Testis (tissue), 2 donors: ENCODE measurements around the gene CRIP3.

ENCODE experiments used
- POLR2A ChIP-seq: fragments of 450-650 bp; IDR thresholded peaks from one replicate; pipeline ENCODE4 v1.6.1; 2017; ENCODE audit warnings: antibody characterized with exemption, mild to moderate bottlenecking, moderate library complexity
- TF ChIP-seq, protein P1 (sequence below), 3 experiments: fragments of 450-650 bp in 2 of 3; fragments of 200-600 bp in 1 of 3; sonication (generic) in 1 of 3; IDR thresholded peaks; one replicate each; pipeline ENCODE4 v1.5.1; 2016 to 2019; ENCODE audit warnings: antibody characterized with exemption in 3 of 3, mild to moderate bottlenecking in 2 of 3, moderate library complexity in 1 of 3

DNA sequence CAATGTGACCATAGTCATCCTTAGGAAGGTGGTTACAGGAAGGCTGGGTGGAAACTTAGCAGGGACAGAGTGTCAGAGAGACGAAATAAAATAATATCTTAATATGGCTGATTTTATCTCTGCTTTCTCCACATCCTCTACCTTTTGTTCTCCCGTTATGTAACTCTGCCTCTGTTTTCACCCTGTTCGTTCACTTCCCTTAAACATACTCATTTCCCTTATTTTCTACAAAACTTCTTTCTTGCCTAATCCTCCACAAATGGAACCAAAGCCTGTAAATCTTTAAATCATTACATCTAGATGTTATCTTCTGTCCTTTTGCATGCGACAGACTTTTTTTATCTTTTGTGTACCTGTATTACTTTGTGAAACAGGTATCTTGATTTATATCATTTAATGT lies 23.3 kb upstream of the CRIP3 start:
- TF ChIP-seq, protein P1, sequence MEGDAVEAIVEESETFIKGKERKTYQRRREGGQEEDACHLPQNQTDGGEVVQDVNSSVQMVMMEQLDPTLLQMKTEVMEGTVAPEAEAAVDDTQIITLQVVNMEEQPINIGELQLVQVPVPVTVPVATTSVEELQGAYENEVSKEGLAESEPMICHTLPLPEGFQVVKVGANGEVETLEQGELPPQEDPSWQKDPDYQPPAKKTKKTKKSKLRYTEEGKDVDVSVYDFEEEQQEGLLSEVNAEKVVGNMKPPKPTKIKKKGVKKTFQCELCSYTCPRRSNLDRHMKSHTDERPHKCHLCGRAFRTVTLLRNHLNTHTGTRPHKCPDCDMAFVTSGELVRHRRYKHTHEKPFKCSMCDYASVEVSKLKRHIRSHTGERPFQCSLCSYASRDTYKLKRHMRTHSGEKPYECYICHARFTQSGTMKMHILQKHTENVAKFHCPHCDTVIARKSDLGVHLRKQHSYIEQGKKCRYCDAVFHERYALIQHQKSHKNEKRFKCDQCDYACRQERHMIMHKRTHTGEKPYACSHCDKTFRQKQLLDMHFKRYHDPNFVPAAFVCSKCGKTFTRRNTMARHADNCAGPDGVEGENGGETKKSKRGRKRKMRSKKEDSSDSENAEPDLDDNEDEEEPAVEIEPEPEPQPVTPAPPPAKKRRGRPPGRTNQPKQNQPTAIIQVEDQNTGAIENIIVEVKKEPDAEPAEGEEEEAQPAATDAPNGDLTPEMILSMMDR (IDR thresholded peaks at IDR 0.05) = no peak
- no peak for TF ChIP-seq POLR2A
